GM10248 (cell line): Measurements from ENCODE around the gene CYP4F11.

Source experiments
- CTCF ChIA-PET: fragments of 300-600 bp; sonication (Branson Sonifier 250); formaldehyde crosslinking; extraction: SDS; loops from one replicate; lab custom pipeline; 2021; ENCODE audit warnings: antibody characterized with exemption; lab: Yijun Ruan, JAX
- POLR2A ChIA-PET: fragments of 350-650 bp; sonication (Branson Sonifier 250); formaldehyde crosslinking; extraction: SDS; loops from one replicate; lab custom pipeline; 2020; ENCODE audit warnings: antibody characterized with exemption; lab: Yijun Ruan, JAX
- DNase-seq: peaks from one replicate; pipeline ENCODE4 v3.0.0; 2012; ENCODE audit errors: extremely low spot score
- TF ChIP-seq, protein P1 (sequence below): IDR thresholded peaks from 2 replicates; pipeline ENCODE4 v1.5.1; 2012; ENCODE audit warnings: mild to moderate bottlenecking, low read depth; ENCODE audit errors: extremely low read depth, missing control alignments, control extremely low read depth

Gene CYP4F11

DNA sequence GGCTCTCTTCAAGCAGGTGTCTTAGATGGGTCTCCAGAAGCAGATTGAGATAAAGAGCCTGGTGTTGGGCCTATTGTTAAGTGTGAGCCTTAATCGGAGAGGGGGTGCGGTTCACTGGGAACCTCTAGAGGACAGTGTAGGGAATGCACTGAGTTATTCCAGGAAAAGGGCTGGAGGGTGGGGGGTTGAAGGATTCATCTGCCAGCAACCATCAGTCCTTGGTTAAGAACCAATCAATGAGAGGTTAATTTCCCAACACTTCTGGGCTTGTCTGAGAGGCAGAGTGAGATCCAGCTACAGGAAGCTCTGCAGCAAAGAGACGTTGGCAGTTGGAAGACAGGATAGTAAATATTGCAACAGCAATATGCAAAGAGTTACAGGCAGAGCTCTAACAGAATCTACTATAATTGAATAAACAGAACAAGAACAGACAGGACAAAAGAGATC, 65.2 kb downstream of the CYP4F11 start:
- DNase-seq = peak; percentile 35
- TF ChIP-seq, protein P1, sequence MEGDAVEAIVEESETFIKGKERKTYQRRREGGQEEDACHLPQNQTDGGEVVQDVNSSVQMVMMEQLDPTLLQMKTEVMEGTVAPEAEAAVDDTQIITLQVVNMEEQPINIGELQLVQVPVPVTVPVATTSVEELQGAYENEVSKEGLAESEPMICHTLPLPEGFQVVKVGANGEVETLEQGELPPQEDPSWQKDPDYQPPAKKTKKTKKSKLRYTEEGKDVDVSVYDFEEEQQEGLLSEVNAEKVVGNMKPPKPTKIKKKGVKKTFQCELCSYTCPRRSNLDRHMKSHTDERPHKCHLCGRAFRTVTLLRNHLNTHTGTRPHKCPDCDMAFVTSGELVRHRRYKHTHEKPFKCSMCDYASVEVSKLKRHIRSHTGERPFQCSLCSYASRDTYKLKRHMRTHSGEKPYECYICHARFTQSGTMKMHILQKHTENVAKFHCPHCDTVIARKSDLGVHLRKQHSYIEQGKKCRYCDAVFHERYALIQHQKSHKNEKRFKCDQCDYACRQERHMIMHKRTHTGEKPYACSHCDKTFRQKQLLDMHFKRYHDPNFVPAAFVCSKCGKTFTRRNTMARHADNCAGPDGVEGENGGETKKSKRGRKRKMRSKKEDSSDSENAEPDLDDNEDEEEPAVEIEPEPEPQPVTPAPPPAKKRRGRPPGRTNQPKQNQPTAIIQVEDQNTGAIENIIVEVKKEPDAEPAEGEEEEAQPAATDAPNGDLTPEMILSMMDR = peak; percentile 34
- CTCF ChIA-PET = interaction anchor here (1.0 to 1.2 kb wide), 2 partner anchors 11 to 240 kb away, joined by 4 read pairs; no protein-coding TSS in a partner anchor
- POLR2A ChIA-PET = no interaction called here

DNA sequence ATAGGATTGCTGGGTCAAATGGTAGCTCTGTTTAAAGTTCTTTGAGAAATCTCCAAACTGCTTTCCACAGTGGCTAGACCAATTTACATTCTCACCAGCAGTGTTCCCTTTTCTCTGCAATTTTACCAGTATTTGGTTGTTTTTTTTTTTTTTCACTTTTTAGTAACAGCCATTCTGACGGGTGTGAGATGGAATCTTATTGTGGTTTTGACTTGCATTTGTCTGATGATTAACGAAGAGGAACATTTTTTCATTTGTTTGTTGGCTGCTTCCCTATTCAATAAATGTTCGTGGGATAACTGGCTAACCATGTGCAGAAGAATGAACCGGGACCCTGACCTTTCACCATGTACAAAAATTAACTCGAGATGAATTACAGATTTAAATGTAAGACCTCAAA, 67.7 kb downstream of the CYP4F11 start:
- TF ChIP-seq, protein P1 = no peak
- ChIA-PET POLR2A (no interaction called here), CTCF (no interaction called here)
- DNase-seq = no peak

DNA sequence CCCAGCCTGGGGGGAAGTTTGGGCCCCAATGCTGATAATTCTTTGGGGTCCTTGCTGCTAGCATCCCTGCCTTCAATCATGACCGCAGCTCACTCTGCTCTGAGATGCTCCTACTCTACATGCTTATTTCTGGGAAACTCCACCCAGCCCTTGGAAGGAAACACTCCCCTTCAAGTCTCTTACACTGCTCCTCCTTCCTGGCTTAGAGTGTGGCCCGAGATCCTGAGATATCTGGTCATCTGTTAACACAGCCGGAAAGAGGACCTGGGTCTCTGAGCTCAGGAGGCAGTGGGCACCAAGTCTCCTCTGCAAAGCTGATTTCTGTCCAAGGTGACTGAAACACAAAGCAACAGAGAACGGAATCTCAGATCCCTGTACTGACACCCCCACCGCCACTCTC, 69.5 kb downstream of the CYP4F11 start:
- ChIA-PET POLR2A (no interaction called here), CTCF (no interaction called here)
- TF ChIP-seq, protein P1 = no peak
- DNase-seq = no peak

DNA sequence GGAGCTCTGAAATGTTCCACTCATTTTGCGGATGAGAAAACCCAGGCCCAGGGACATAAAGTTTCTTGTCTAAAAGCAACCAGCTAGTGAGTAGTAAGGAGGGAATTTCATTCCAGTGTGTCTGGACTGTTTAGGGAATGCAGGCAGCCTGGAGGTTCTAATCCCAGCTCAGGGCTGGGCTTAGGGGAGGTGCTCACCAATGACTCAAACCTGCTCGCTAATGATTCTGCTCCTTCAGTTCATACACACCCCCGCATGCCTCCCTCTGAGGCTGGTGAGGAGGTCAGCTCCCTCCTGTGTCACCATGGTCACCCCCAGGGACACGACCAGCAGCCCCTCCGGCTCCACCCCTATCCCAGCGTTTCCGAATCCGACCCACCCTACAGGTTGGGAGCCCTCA, 71.1 kb downstream of the CYP4F11 start:
- no peak for DNase-seq
- ChIA-PET POLR2A (no interaction called here), CTCF (interaction anchor here (1.7 kb wide), 1 partner anchor 11 kb away, joined by 5 read pairs; no protein-coding TSS in a partner anchor)
- TF ChIP-seq, protein P1 = no peak

DNA sequence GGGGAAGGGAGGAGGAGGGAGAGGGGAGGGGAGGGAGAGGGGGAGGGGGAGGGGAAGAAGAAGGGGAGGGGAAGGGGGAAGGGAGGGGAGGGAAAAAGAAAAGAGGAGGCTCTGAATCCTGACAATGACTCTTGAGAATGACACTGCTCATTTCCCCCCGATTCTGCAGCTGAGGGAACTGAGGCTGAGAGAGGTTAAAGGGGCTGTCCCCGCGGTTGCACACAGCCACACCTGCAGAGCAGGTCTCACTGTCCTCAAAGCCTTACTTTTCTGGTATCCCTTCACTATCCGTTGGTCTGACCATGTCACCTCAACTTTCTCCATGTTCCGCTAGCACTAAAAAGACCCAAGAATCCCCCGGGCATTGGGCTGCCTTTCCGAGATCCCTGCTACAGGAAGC, 71.9 kb downstream of the CYP4F11 start:
- TF ChIP-seq, protein P1 = no peak
- CTCF ChIA-PET = no interaction called here
- POLR2A ChIA-PET = no interaction called here
- no peak for DNase-seq
